Renal pelvis (tissue), 4 donors: ENCODE data around the gene MRPL50. TPM values are rescaled to one million over a fixed set of nuclear protein-coding genes. Genes with fewer than 3 reads are reported as not detected.

Source experiments
- DNase-seq: peaks from one replicate; pipeline ENCODE4 v3.0.0-alpha.2; 2013
- polyA plus RNA-seq, 3 donors: library from polyadenylated mRNA; unstranded; fragments of 120-200 nt; gene quantifications; one replicate each; pipeline ENCODE4 v1.2.1, GENCODE V29; 2013; ENCODE audit not compliant: insufficient read length in 3 of 3

The MRPL50 gene
- polyA plus RNA-seq, 3 donors = 21.7 to 24.4 (median 23.7) TPM

- no peak for DNase-seq
These were observed 48.1 kb downstream of the MRPL50 start for GRCh38 chr9:101350285-101350684.

GRCh38 chr9:101342595-101342994 lies 55.8 kb downstream of the MRPL50 start:
- DNase-seq = no peak

- DNase-seq = no peak
These were observed 56.5 kb downstream of the MRPL50 start for GRCh38 chr9:101341958-101342357.

Other genes starting within 250 kb of the MRPL50 start
- gene BAAT, start 13.6 kb downstream of the MRPL50 start, polyA plus RNA-seq = under 1 TPM; 0.31 to 0.47 (median 0.42) TPM
- gene ZNF189, start 233 bp upstream of the MRPL50 start, polyA plus RNA-seq = 10 to 100 TPM; 38.9 to 49.8 (median 44.3) TPM
- 100 to 1,000 TPM; 742 to 756 (median 745) TPM for gene ALDOB, start 37.2 kb upstream of the MRPL50 start, polyA plus RNA-seq
- 10 to 100 TPM; 56.2 to 70.5 (median 60.6) TPM for gene RNF20, start 135.2 kb upstream of the MRPL50 start, polyA plus RNA-seq
- under 1 TPM in 2 of 3 donors, not detected in 1; 0.10 TPM for gene PPP3R2, start 196.4 kb upstream of the MRPL50 start, polyA plus RNA-seq